ENCODE measurements around the gene ERICH6B.

ERICH6B gene

DNA sequence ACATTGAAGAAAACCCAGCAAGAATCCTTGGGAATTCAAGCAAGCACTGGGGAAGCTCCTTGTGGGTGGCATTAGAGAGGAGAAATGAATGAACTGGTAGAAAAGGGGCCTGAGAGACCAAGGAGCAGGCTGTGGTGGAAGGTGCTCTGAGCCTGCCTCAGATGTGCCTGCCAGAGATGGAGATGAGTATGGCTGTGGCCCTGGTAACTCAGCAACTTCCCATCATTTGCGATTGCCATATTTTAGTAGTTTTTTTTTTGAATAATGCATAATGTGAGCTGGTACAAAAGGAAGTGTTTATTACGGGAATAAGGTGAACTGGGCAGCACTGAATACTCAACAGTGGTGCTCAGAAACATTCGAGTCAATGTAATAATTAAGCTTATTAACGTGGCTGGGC, 39.1 kb downstream of the ERICH6B start:
- Histone ChIP-seq H3K36me3 (ENCODE audit: control insufficient read depth in 2 of 2, insufficient read depth in 2 of 2, low read length in 2 of 2) (no peaks in the 10 kb centered on the region), H3K4me3 (ENCODE audit: low read length in 2 of 2) (no peak overlapping the region), H3K9ac (ENCODE audit: low read length in 2 of 2) (no peak overlapping the region)

DNA sequence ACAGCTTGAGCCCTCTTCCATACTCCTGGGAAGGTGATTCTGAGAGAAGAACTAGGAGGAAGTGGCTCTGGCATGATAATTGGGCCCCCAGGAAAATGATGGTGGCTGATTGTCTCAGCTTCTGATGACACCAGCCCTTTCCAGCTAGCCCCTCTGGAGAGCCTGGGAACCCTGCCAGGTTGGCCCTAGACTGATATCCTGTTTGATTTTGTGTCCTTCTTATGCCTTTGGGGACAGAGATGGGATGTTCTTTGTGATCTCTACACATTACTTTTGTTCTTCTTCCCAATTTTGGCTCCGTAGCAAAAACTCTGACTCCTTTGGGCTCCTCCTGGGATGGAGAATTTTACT, 39.7 kb downstream of the ERICH6B start:
- Histone ChIP-seq H3K9ac (ENCODE audit: low read length in 2 of 2) (no peak overlapping the region), H3K27ac (ENCODE audit: low read length) (no peak overlapping the region), H3K4me1 (ENCODE audit: control insufficient read depth, insufficient read depth, low read length) (no peaks in the 10 kb centered on the region), H3K9me3 (ENCODE audit: control insufficient read depth in 2 of 2, low read length in 2 of 2) (no peaks in the 10 kb centered on the region), H3K27me3 (ENCODE audit: control insufficient read depth in 1 of 2, insufficient read depth in 2 of 2, low read length in 2 of 2) (peaks cover 0 to 7% of the 10 kb centered on the region in 2 donors), H3K36me3 (ENCODE audit: control insufficient read depth in 2 of 2, insufficient read depth in 2 of 2, low read length in 2 of 2) (no peaks in the 10 kb centered on the region), H3K4me3 (ENCODE audit: low read length in 2 of 2) (no peak overlapping the region)

More for the DNA sequence above, 39.1 kb downstream of the ERICH6B start:
- Histone ChIP-seq H3K9me3 (ENCODE audit: control insufficient read depth in 2 of 2, low read length in 2 of 2) (no peaks in the 10 kb centered on the region), H3K27ac (ENCODE audit: low read length) (no peak overlapping the region), H3K27me3 (ENCODE audit: control insufficient read depth in 1 of 2, insufficient read depth in 2 of 2, low read length in 2 of 2) (peaks cover 0 to 5% of the 10 kb centered on the region in 2 donors), H3K4me1 (ENCODE audit: control insufficient read depth, insufficient read depth, low read length) (no peaks in the 10 kb centered on the region)

DNA sequence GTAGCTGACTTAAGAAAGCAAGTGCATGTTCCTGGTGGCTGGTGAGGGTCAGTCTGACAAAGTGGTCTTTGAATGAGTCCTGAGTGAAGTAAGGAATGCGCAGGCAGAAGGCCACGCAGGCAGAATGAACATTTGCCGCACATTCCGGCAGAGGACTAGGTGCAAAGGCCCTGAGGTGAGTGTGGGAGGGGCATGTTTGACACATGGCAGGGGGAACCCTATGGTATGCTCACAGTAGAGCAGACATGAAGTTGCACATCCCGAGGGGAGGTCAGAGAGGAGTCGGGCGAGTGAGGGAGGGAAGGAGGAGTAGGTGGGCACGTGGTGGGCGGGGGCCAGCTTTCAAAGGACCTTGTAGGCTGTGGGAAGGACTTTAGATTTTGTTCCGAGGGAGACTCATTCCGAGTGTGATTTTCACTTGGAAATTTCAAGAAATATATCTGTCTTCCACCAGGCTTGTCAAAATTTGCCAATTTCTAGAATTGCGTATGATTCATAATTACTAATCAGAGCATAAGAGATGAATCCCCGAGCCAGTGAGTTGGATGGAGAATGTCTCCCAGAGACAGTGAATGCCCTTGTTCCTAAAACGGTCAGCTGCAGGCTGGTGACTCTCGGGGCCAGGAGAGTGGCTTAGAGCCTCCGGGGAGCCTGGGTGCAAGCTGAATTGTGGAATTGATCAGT, 40.3 kb downstream of the ERICH6B start:
- Histone ChIP-seq H3K4me1 (ENCODE audit: control insufficient read depth, insufficient read depth, low read length) (no peaks in the 10 kb centered on the region), H3K9me3 (ENCODE audit: control insufficient read depth in 2 of 2, low read length in 2 of 2) (no peaks in the 10 kb centered on the region), H3K4me3 (ENCODE audit: low read length in 2 of 2) (no peak overlapping the region), H3K27ac (ENCODE audit: low read length) (no peak overlapping the region), H3K27me3 (ENCODE audit: control insufficient read depth in 1 of 2, insufficient read depth in 2 of 2, low read length in 2 of 2) (peaks cover 0 to 7% of the 10 kb centered on the region in 2 donors), H3K36me3 (ENCODE audit: control insufficient read depth in 2 of 2, insufficient read depth in 2 of 2, low read length in 2 of 2) (no peaks in the 10 kb centered on the region), H3K9ac (ENCODE audit: low read length in 2 of 2) (no peak overlapping the region)

DNA sequence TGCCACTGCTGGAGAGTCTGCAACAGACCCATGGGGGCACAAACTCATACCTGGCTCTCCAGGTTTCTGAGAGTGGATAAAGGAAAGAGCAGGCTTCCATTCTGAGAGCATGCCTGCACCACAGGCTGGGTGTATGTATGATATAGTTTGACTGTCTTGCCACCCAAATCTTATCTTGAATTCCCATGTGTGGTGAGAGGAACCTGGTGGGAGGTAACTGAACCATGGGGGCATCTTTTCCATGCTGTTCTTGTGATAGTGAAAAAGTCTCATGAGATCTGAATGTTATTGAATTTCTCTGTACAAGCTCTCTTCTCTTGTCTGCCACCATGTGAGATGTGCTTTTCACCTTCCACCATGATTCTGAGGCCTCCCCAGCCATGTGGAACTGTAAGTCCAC, 50.2 kb downstream of the ERICH6B start:
- Histone ChIP-seq H3K9me3 (ENCODE audit: control insufficient read depth in 2 of 2, low read length in 2 of 2) (no peaks in the 10 kb centered on the region), H3K27ac (ENCODE audit: low read length) (no peak overlapping the region)

DNA sequence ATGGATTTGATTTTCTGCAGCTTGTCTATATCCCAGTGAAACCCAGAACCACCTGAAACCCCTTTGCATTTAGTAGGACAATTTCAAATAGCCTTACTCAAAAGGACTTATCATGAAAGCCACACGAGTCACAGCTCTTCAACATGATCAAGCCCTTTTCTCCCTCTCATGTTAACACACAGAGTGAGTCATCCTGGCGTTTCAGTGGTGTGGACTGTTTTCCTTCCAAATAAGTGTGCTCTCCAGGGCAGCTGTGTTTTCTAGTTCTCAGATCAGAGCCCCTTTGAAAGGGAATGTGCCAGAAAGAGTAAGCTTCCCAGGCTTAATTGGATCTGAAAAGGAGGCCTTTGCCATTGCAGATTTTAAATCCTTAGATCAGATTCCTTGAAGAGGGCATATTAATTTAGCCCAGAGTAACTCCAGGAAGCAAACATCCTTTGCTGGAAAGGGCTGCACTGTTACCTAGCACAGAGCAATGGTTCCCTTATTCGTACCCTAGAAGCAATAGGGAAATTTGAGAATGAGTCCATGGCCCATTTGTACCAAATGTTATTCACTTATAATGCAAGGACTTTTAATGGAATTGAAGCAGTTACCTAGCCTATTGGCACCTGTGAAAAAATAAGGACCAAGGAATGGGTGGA, 51.3 kb downstream of the ERICH6B start:
- H3K4me1 ChIP-seq (ENCODE audit: control insufficient read depth, insufficient read depth, low read length), result no peaks in the 10 kb centered on the region
- no peaks in the 10 kb centered on the region for H3K27me3 ChIP-seq (ENCODE audit: control insufficient read depth in 1 of 2, insufficient read depth in 2 of 2, low read length in 2 of 2)
- no peak overlapping the region for H3K9ac ChIP-seq (ENCODE audit: low read length in 2 of 2)
- H3K4me3 ChIP-seq (ENCODE audit: low read length in 2 of 2), result no peak overlapping the region
- H3K9me3 ChIP-seq (ENCODE audit: control insufficient read depth in 2 of 2, low read length in 2 of 2), result no peaks in the 10 kb centered on the region
- no peaks in the 10 kb centered on the region for H3K36me3 ChIP-seq (ENCODE audit: control insufficient read depth in 2 of 2, insufficient read depth in 2 of 2, low read length in 2 of 2)
- H3K27ac ChIP-seq (ENCODE audit: low read length), result no peak overlapping the region

More for the DNA sequence above, 50.2 kb downstream of the ERICH6B start:
- Histone ChIP-seq H3K4me1 (ENCODE audit: control insufficient read depth, insufficient read depth, low read length) (no peaks in the 10 kb centered on the region), H3K4me3 (ENCODE audit: low read length in 2 of 2) (no peak overlapping the region), H3K27me3 (ENCODE audit: control insufficient read depth in 1 of 2, insufficient read depth in 2 of 2, low read length in 2 of 2) (no peaks in the 10 kb centered on the region), H3K9ac (ENCODE audit: low read length in 2 of 2) (no peak overlapping the region), H3K36me3 (ENCODE audit: control insufficient read depth in 2 of 2, insufficient read depth in 2 of 2, low read length in 2 of 2) (no peaks in the 10 kb centered on the region)

DNA sequence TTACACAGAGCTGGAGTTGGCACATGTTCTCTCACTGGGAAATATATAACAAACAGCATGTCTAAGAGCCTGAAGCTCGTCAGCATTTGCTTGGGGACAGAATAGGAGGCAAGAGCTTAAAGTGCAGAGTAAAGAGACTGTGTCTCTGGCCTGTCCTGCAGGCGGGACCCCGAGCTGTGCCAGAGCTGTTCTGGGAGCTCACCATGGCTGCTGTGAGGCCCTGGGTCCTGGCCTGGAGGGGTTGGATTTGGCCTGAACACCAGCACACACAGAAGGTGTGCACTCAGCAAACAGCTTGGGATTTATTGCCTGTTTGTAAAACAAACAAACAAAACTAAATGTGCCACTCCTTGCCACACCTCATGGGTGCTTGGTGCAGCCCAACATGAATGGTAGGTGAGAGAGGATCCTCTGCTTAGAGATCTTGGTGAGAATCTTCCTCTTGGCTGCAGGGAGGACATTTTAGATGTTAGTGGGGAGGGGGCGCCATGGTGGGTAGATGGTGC, 60.9 kb downstream of the ERICH6B start:
- no peaks in the 10 kb centered on the region for H3K4me1 ChIP-seq (ENCODE audit: control insufficient read depth, insufficient read depth, low read length)
- H3K4me3 ChIP-seq (ENCODE audit: low read length in 2 of 2), result no peak overlapping the region
- no peaks in the 10 kb centered on the region for H3K36me3 ChIP-seq (ENCODE audit: control insufficient read depth in 2 of 2, insufficient read depth in 2 of 2, low read length in 2 of 2)
- H3K27ac ChIP-seq (ENCODE audit: low read length), result no peak overlapping the region
- H3K9me3 ChIP-seq (ENCODE audit: control insufficient read depth in 2 of 2, low read length in 2 of 2), result peaks cover 0 to 3% of the 10 kb centered on the region in 2 donors
- no peaks in the 10 kb centered on the region for H3K27me3 ChIP-seq (ENCODE audit: control insufficient read depth in 1 of 2, insufficient read depth in 2 of 2, low read length in 2 of 2)
- no peak overlapping the region for H3K9ac ChIP-seq (ENCODE audit: low read length in 2 of 2)

DNA sequence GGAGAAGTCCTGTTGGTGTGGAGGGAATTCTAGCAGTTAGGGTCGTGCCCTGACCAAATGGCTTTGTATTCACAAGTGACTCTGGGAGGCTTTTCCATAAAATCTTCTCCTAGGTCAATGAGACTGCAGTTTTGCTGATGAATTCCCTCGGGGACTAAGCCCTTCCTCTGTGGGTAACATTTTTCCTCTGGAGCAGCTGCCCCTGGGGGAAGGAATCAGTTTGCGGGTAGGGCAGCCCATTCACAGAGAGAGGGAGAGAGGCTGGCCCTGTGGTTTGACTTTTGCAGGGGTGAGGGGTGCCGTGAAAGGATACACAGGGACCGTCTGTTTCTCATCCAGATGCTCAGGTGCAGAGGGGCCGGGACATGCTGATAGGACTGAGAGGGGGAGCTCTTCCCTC, 67.3 kb downstream of the ERICH6B start:
- Histone ChIP-seq H3K27me3 (ENCODE audit: control insufficient read depth in 1 of 2, insufficient read depth in 2 of 2, low read length in 2 of 2) (peaks cover 0 to 2% of the 10 kb centered on the region in 2 donors), H3K9me3 (ENCODE audit: control insufficient read depth in 2 of 2, low read length in 2 of 2) (no peaks in the 10 kb centered on the region), H3K4me3 (ENCODE audit: low read length in 2 of 2) (no peak overlapping the region), H3K9ac (ENCODE audit: low read length in 2 of 2) (no peak overlapping the region), H3K36me3 (ENCODE audit: control insufficient read depth in 2 of 2, insufficient read depth in 2 of 2, low read length in 2 of 2) (no peaks in the 10 kb centered on the region), H3K27ac (ENCODE audit: low read length) (no peak overlapping the region), H3K4me1 (ENCODE audit: control insufficient read depth, insufficient read depth, low read length) (no peaks in the 10 kb centered on the region)

DNA sequence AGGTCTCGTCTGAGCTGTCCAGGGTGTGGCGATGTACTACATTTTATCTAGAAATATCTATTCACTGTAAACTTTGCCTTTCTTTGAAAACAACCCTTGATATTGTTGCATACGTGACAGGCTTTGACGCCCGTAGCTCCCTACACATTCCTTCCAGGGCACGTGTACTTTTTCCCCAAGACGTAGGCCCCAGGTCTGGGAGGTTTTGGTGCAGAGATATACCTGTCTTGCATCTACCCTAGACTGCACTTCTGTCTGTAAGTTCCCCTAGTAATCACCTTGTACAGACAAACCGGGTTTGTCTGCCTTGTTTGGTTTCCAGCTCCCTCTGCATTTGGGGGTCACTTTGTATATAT, 69.2 kb downstream of the ERICH6B start:
- no peaks in the 10 kb centered on the region for H3K9me3 ChIP-seq (ENCODE audit: control insufficient read depth in 2 of 2, low read length in 2 of 2)
- H3K27me3 ChIP-seq (ENCODE audit: control insufficient read depth in 1 of 2, insufficient read depth in 2 of 2, low read length in 2 of 2), result peaks cover 0 to 2% of the 10 kb centered on the region in 2 donors
- no peak overlapping the region for H3K4me3 ChIP-seq (ENCODE audit: low read length in 2 of 2)
- H3K4me1 ChIP-seq (ENCODE audit: control insufficient read depth, insufficient read depth, low read length), result no peaks in the 10 kb centered on the region
- no peak overlapping the region for H3K27ac ChIP-seq (ENCODE audit: low read length)
- H3K36me3 ChIP-seq (ENCODE audit: control insufficient read depth in 2 of 2, insufficient read depth in 2 of 2, low read length in 2 of 2), result no peaks in the 10 kb centered on the region
- no peak overlapping the region for H3K9ac ChIP-seq (ENCODE audit: low read length in 2 of 2)

DNA sequence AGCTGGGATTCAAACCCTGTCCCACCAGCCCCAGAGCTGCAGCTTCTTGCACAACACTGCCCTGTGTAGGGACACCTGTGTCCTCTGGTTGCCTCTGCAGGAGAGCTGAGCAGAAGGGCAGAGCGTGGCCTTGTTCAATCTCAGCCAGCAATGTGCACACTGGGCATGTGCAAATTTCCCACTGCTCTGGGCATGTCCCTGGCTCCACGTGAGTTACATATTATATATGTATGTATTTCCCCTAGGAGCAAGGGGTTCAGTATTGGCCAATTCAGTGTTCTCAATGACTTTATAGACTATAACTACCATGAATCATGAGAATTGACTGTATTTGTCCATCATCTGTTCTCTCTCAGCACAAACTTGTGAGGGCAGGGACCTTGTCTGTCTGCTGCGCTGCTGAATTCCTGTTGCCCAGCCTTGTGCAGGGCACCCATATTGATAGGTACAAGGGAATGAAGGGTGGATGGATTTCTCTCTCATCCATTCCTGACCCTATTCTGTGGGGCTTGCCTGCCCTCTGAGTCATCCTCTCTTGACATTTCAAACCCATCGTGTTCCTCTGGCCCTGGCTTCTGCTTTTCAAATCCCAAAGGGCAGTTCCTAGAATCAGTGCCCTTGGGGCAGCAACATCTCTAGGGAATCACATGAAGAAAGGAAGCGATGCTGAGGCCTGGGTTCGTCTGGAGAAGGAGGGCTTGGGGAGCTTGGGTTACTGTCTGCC, 69.7 kb downstream of the ERICH6B start:
- Histone ChIP-seq H3K4me1 (ENCODE audit: control insufficient read depth, insufficient read depth, low read length) (no peaks in the 10 kb centered on the region), H3K36me3 (ENCODE audit: control insufficient read depth in 2 of 2, insufficient read depth in 2 of 2, low read length in 2 of 2) (no peaks in the 10 kb centered on the region), H3K4me3 (ENCODE audit: low read length in 2 of 2) (no peak overlapping the region), H3K9ac (ENCODE audit: low read length in 2 of 2) (no peak overlapping the region), H3K27me3 (ENCODE audit: control insufficient read depth in 1 of 2, insufficient read depth in 2 of 2, low read length in 2 of 2) (peaks cover 0 to 2% of the 10 kb centered on the region in 2 donors), H3K9me3 (ENCODE audit: control insufficient read depth in 2 of 2, low read length in 2 of 2) (no peaks in the 10 kb centered on the region), H3K27ac (ENCODE audit: low read length) (no peak overlapping the region)

DNA sequence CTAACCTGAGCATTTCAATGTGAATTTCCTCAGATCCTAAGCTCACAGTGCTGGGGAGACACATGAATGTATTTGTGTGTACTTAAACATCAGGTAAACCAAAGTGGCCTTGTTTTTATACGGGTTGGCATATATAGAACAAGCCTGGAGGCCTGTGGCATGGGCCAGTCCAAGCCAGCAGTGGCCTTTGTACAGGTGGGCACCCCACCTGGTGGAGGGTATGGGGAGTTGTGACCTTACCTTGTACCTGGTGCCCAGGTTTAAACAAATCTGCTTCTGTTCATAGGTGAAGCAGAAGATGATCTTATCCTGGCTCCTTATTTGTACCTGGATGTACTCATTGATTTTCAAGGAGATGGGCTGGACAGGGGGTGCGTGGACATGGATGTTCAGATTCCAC, 71.0 kb downstream of the ERICH6B start:
- no peaks in the 10 kb centered on the region for H3K36me3 ChIP-seq (ENCODE audit: control insufficient read depth in 2 of 2, insufficient read depth in 2 of 2, low read length in 2 of 2)
- H3K27me3 ChIP-seq (ENCODE audit: control insufficient read depth in 1 of 2, insufficient read depth in 2 of 2, low read length in 2 of 2), result peaks cover 0 to 2% of the 10 kb centered on the region in 2 donors
- H3K27ac ChIP-seq (ENCODE audit: low read length), result no peak overlapping the region
- H3K9ac ChIP-seq (ENCODE audit: low read length in 2 of 2), result no peak overlapping the region
- H3K4me3 ChIP-seq (ENCODE audit: low read length in 2 of 2), result no peak overlapping the region
- no peaks in the 10 kb centered on the region for H3K9me3 ChIP-seq (ENCODE audit: control insufficient read depth in 2 of 2, low read length in 2 of 2)
- H3K4me1 ChIP-seq (ENCODE audit: control insufficient read depth, insufficient read depth, low read length), result no peaks in the 10 kb centered on the region
